ENCODE measurements around the gene YWHAB. TPM values are rescaled to one million over a fixed set of nuclear protein-coding genes. Genes with fewer than 3 reads are reported as not detected.

The YWHAB gene
- total and polyA plus RNA-seq, 2 of the 4 experiments (the other 2 are of a cell fraction): 78.0 to 102 TPM

DNA sequence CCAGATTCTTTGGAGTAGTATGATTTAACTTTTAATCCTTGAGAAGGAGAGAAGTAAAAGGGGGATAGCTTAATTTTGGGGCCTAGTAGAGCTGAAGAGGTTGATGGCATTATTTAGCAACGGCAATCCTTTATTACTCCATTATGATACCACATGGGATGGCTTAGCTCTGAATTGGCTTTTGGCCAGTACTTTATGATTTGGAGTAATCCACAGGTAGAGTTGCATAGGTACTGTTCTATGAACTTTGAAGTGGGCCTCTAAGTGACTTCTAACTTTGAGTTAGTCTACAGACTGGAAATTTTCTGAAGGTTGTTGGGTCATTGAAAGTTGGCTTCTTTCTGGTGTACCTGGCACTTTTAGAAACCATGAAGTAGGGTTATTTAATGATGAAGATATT, 11.6 kb downstream of the YWHAB start:
- Histone ChIP-seq H3K79me1 (ENCODE audit: low read depth in 1 of 2, low read length in 2 of 2) (peaks cover 21 to 65% of the 10 kb centered on the region in 2 experiments; a peak in 3 of 4 replicates), H3K4me3 (ENCODE audit: insufficient read depth, low read depth, low read length) (no peak overlapping the region), H3K14ac (replicated peaks; ENCODE audit: low read depth, low read length) (no peak overlapping the region), H3K27me3 (ENCODE audit: control insufficient read depth, insufficient read depth, low read length) (no peaks in the 10 kb centered on the region), H2BK20ac (ENCODE audit: low read depth, low read length) (no peak overlapping the region), H3K36me3 (ENCODE audit: control insufficient read depth, insufficient read depth, low read length) (peaks cover 12% of the 10 kb centered on the region), H3K9me1 (ENCODE audit: insufficient read depth, low read length) (peaks cover 29% of the 10 kb centered on the region), H4K5ac (ENCODE audit: low read depth, low read length) (no peak overlapping the region), H3K4me2 (ENCODE audit: low read depth, low read length) (no peak overlapping the region), H3K9me3 (ENCODE audit: control insufficient read depth, insufficient read depth, low read length) (no peaks in the 10 kb centered on the region), H2BK120ac (ENCODE audit: low read depth, low read length) (no peak overlapping the region), H3K18ac (ENCODE audit: low read depth, low read length) (no peak overlapping the region), H2AFZ (replicated peaks; ENCODE audit: low read length, poor library complexity) (no peak overlapping the region), H3K9ac (ENCODE audit: low read depth, low read length) (no peak overlapping the region), H2AK5ac (ENCODE audit: low read depth, low read length) (no peak overlapping the region), H4K20me1 (ENCODE audit: insufficient read depth, low read length) (peaks cover 95% of the 10 kb centered on the region), H2AK9ac (replicated peaks; ENCODE audit: low read depth, low read length, poor library complexity) (no peak overlapping the region), H3K23ac (ENCODE audit: low read depth, low read length) (no peak overlapping the region), H4K91ac (ENCODE audit: insufficient read depth, low read depth, low read length) (no peak overlapping the region), H3K4me1 (ENCODE audit: control insufficient read depth, insufficient read depth, low read length) (peaks cover 14% of the 10 kb centered on the region), H3K4ac (ENCODE audit: low read depth, low read length) (no peak overlapping the region), H2BK15ac (ENCODE audit: low read depth, low read length) (no peak overlapping the region), H4K8ac (ENCODE audit: low read depth in 2 of 2, low read length in 2 of 2) (no peak overlapping the region), H3K27ac (ENCODE audit: insufficient read depth, low read length) (no peak overlapping the region), H3K56ac (ENCODE audit: extremely low read depth, insufficient read depth, low read length) (no peak overlapping the region), H2BK5ac (ENCODE audit: low read depth, low read length, poor library complexity, severe bottlenecking) (no peak overlapping the region)
- no peak for TF ChIP-seq CEBPB (IDR thresholded peaks at IDR 0.05; ENCODE audit: low read depth, low read length)
- no peak for TF ChIP-seq ELK1 (IDR thresholded peaks at IDR 0.05; ENCODE audit: borderline replicate concordance, low read depth, low read length)
- TF ChIP-seq FOS (IDR thresholded peaks at IDR 0.05; ENCODE audit: low read depth, low read length): no peak
- no peak for TF ChIP-seq MXI1 (IDR thresholded peaks at IDR 0.05; ENCODE audit: borderline replicate concordance, low read depth, low read length)
- TF ChIP-seq, protein P1, sequence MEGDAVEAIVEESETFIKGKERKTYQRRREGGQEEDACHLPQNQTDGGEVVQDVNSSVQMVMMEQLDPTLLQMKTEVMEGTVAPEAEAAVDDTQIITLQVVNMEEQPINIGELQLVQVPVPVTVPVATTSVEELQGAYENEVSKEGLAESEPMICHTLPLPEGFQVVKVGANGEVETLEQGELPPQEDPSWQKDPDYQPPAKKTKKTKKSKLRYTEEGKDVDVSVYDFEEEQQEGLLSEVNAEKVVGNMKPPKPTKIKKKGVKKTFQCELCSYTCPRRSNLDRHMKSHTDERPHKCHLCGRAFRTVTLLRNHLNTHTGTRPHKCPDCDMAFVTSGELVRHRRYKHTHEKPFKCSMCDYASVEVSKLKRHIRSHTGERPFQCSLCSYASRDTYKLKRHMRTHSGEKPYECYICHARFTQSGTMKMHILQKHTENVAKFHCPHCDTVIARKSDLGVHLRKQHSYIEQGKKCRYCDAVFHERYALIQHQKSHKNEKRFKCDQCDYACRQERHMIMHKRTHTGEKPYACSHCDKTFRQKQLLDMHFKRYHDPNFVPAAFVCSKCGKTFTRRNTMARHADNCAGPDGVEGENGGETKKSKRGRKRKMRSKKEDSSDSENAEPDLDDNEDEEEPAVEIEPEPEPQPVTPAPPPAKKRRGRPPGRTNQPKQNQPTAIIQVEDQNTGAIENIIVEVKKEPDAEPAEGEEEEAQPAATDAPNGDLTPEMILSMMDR (conservative IDR thresholded peaks at IDR 0.05; ENCODE audit: low read depth, low read length): no peak
- WGBS, 2 experiments (ENCODE audit: extremely low coverage in 2 of 2, insufficient read length in 1 of 2): no CpG with 5 or more reads among the region's 1 CpG
- dilution Hi-C loops (cut with HindIII; ENCODE audit: low sequenced_read_pairs, unreplicated experiment): no loop called here
- ChIA-PET POLR2A (ENCODE audit: unreplicated experiment) (no interaction called here), CTCF (no interaction called here)
- no peak for DNase-seq
- no peak for ATAC-seq (ENCODE audit: low read depth)
- BruUV-seq (replicated peaks): no TSS peak
- intact Hi-C loops (cut with micrococcal nuclease): no loop called here
- in situ Hi-C loops (cut with MboI; ENCODE audit: low sequenced_read_pairs): no loop called here

Measured in IMR-90 (cell line).